Measurements from ENCODE around the gene EFCC1.
A peak's percentile ranks its signal among the peaks of the same experiment; 100 is the strongest.

The EFCC1 gene

GRCh38 chr3:129001101-129001805 is at the start of gene EFCC1:
Gene EFCC1, plus strand, starts transcription at chr3:129001304. Its CDS starts 325 bp downstream, at chr3:129001629.
- Histone ChIP-seq H3K27me3 (peaks cover 63% of the 10 kb centered on the region), H3K27ac (no peak within 1 kb of the TSS)

GRCh38 chr3:128956440-128956839 is 44.7 kb upstream of the EFCC1 start:
- no peak for TF ChIP-seq Cebpa-rat (IDR thresholded peaks at IDR 0.05)
- Histone ChIP-seq H3K36me3 (no peaks in the 10 kb centered on the region), H4K20me1 (no peaks in the 10 kb centered on the region), H3K4me3 (no peak overlapping the region), H3K9ac (no peak overlapping the region), H3K27me3 (no peaks in the 10 kb centered on the region), H3K9me3 (peaks cover 16% of the 10 kb centered on the region), H3K27ac (no peak overlapping the region), H3K4me2 (no peak overlapping the region), H3K4me1 (peaks cover 3% of the 10 kb centered on the region)

More at GRCh38 chr3:129001101-129001805, at the start of gene EFCC1:
- Histone ChIP-seq H3K36me3 (no peaks in the 10 kb centered on the region), H3K4me3 (peak within 1 kb of the TSS; percentile 69), H3K4me2 (peak within 1 kb of the TSS; percentile 100), H3K4me1 (peaks cover 88% of the 10 kb centered on the region), H3K9me3 (no peaks in the 10 kb centered on the region), H4K20me1 (peaks cover 28% of the 10 kb centered on the region), H3K9ac (peak within 1 kb of the TSS; percentile 25)
- no peak for TF ChIP-seq Cebpa-rat (IDR thresholded peaks at IDR 0.05)

GRCh38 chr3:128965280-128965679 is 35.8 kb upstream of the EFCC1 start:
- Histone ChIP-seq H3K4me1 (no peaks in the 10 kb centered on the region), H3K4me2 (no peak overlapping the region), H3K27ac (no peak overlapping the region)

GRCh38 chr3:128965818-128966217 is 35.3 kb upstream of the EFCC1 start:
- no peak for TF ChIP-seq Cebpa-rat (IDR thresholded peaks at IDR 0.05)
- Histone ChIP-seq H3K4me3 (no peak overlapping the region), H3K4me1 (peaks cover 5% of the 10 kb centered on the region), H3K36me3 (no peaks in the 10 kb centered on the region), H3K4me2 (no peak overlapping the region), H3K27me3 (no peaks in the 10 kb centered on the region), H3K27ac (no peak overlapping the region), H3K9me3 (no peaks in the 10 kb centered on the region), H3K9ac (no peak overlapping the region), H4K20me1 (no peaks in the 10 kb centered on the region)

More at GRCh38 chr3:128965280-128965679, 35.8 kb upstream of the EFCC1 start:
- no peaks in the 10 kb centered on the region for H3K27me3 ChIP-seq
- TF ChIP-seq Cebpa-rat (IDR thresholded peaks at IDR 0.05): no peak
- no peak overlapping the region for H3K4me3 ChIP-seq
- H3K9me3 ChIP-seq: no peaks in the 10 kb centered on the region
- H3K9ac ChIP-seq: no peak overlapping the region
- no peaks in the 10 kb centered on the region for H4K20me1 ChIP-seq
- no peaks in the 10 kb centered on the region for H3K36me3 ChIP-seq

- Histone ChIP-seq H3K9me3 (no peaks in the 10 kb centered on the region), H3K4me3 (no peak overlapping the region), H3K36me3 (no peaks in the 10 kb centered on the region), H3K27me3 (no peaks in the 10 kb centered on the region), H3K4me2 (no peak overlapping the region), H4K20me1 (no peaks in the 10 kb centered on the region), H3K9ac (no peak overlapping the region), H3K27ac (no peak overlapping the region), H3K4me1 (peaks cover 15% of the 10 kb centered on the region)
- TF ChIP-seq Cebpa-rat (IDR thresholded peaks at IDR 0.05): no peak
Observed at GRCh38 chr3:128967748-128968355, 33.3 kb upstream of the EFCC1 start.

- Histone ChIP-seq H3K36me3 (no peaks in the 10 kb centered on the region), H3K4me1 (peaks cover 35% of the 10 kb centered on the region), H4K20me1 (no peaks in the 10 kb centered on the region), H3K9ac (no peak overlapping the region), H3K4me3 (no peak overlapping the region), H3K27ac (no peak overlapping the region), H3K9me3 (no peaks in the 10 kb centered on the region), H3K4me2 (peak overlapping the region; percentile 41), H3K27me3 (no peaks in the 10 kb centered on the region)
- no peak for TF ChIP-seq Cebpa-rat (IDR thresholded peaks at IDR 0.05)
Observed at GRCh38 chr3:128969993-128970739, 30.9 kb upstream of the EFCC1 start.

GRCh38 chr3:128970740-128971047 is 30.4 kb upstream of the EFCC1 start:
- Histone ChIP-seq H3K4me2 (peak overlapping the region; percentile 41), H3K4me3 (no peak overlapping the region)
- no peak for TF ChIP-seq Cebpa-rat (IDR thresholded peaks at IDR 0.05)

GRCh38 chr3:128971421-128972100 is 29.5 kb upstream of the EFCC1 start:
- Histone ChIP-seq H3K9me3 (no peaks in the 10 kb centered on the region), H3K27me3 (no peaks in the 10 kb centered on the region), H3K27ac (0 out of 2 replicates have a peak overlapping the region, but pooled peaks have one; percentile 18), H3K4me3 (no peak overlapping the region), H3K4me2 (peak overlapping the region; percentile 41), H3K4me1 (peaks cover 35% of the 10 kb centered on the region), H4K20me1 (no peaks in the 10 kb centered on the region), H3K9ac (peak overlapping the region; percentile 17; the same call in 1 of the 2 replicates), H3K36me3 (no peaks in the 10 kb centered on the region)
- no peak for TF ChIP-seq Cebpa-rat (IDR thresholded peaks at IDR 0.05)

More at GRCh38 chr3:128970740-128971047, 30.4 kb upstream of the EFCC1 start:
- H3K27ac ChIP-seq: no peak overlapping the region
- H3K27me3 ChIP-seq: no peaks in the 10 kb centered on the region
- peaks cover 35% of the 10 kb centered on the region for H3K4me1 ChIP-seq
- no peaks in the 10 kb centered on the region for H3K36me3 ChIP-seq
- H3K9ac ChIP-seq: no peak overlapping the region
- no peaks in the 10 kb centered on the region for H3K9me3 ChIP-seq
- H4K20me1 ChIP-seq: no peaks in the 10 kb centered on the region

GRCh38 chr3:128973988-128974564 is 27.0 kb upstream of the EFCC1 start:
- peak overlapping the region; percentile 62 for H3K4me2 ChIP-seq
- peak overlapping the region; percentile 29; the same call in 1 of the 2 replicates for H3K27ac ChIP-seq
- TF ChIP-seq Cebpa-rat (IDR thresholded peaks at IDR 0.05): no peak
- 0 out of 2 replicates have a peak overlapping the region, but pooled peaks have one; percentile 41 for H3K9ac ChIP-seq
- H3K4me1 ChIP-seq: peaks cover 35% of the 10 kb centered on the region
- no peaks in the 10 kb centered on the region for H3K36me3 ChIP-seq
- H3K27me3 ChIP-seq: no peaks in the 10 kb centered on the region
- no peak overlapping the region for H3K4me3 ChIP-seq
- no peaks in the 10 kb centered on the region for H4K20me1 ChIP-seq
- no peaks in the 10 kb centered on the region for H3K9me3 ChIP-seq
